ENCODE measurements around the gene SH3RF2.
"Not testable (repeated sequence)": the region's sequence is repeated elsewhere in the genome, so short reads cannot be mapped to it uniquely, and the experiment has no call there.

Gene SH3RF2

GRCh38 chr5:146101646-146102045 is 165.3 kb downstream of the SH3RF2 start:
- no peak for DNase-seq

DNA sequence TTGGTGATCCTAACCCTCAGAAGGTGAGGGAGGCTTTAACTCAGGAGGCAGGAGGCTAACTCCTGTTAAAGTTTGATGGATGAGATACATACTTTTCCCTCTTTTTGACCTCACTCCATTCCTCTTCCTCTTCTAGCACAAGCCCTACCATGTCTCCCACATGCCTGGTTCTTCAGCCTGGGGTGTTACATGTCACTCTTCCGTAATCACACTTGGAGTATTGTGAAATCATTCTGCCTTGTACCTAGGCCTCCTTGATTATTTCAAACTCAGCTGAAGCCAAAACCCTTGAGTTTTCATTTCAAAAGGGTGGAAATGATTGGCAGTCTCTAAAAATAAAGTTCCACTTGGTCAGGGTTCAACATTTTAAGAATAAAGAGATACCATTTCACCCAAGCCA is 167.2 kb downstream of the SH3RF2 start:
- DNase-seq, result no peak

DNA sequence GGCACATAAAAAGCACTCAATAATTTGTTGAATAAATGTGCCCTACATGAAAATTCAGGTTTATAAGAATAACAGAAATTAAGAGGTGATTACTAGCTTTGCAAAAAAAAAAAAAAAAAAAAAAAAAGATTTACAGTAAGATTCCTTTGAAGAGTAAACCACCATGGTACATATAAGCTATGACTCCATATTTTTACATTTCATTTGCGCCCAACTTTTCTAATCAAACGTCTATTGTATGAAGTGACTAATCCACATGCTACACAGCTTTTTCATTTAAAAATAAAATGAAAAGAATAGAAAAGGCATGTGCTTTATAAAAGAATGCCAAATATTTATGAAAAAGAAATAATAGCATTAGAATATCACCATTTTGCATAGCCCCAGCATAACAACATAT is 169.1 kb downstream of the SH3RF2 start, which contains the start of gene PLAC8L1:
TSS of gene PLAC8L1 (minus strand) at position 101 of the 400 bp plus-strand sequence. CDS start 1,266 bp downstream, outside the sequence.
- no peak for DNase-seq

DNA sequence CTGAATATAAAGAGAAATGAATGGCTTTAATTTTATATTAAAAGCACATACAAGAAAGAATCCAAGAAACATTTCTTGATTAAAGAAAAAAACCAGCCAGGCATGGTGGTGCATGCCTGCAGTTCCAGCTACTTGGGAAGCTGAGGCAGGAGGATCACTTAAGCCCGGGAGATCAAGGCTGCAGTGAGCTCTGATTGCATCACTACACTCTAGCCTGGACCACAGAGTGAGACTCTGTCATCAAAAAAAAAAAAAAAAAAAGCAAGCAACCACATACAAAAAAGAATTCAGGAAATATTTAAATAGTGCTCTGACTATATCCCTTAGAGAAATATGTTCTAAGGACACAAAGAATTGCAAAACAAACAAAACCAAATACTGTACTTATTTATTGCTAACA is 171.5 kb downstream of the SH3RF2 start:
- no peak for DNase-seq

DNA sequence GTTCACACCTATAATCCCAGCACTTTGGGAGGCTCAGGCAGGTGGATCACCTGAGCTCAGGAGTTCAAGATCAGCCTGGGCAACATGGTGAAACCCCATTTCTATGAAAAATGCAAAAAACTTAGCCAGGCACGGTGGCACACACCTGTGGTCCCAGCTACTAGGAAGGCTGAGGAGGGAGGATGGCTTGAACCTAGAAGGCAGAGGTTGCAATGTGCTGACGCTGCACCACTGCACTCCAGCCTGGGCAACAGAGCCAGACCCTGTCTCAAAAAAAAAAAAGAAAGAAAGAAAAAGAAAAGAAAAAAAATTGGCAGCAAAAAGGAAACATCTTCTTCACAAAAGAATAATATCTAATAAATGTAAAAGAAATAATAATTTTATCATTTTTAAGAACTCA is 172.5 kb downstream of the SH3RF2 start:
- not testable (repeated sequence) for DNase-seq

- no peak for DNase-seq
These were observed 173.0 kb downstream of the SH3RF2 start for GRCh38 chr5:146109379-146109778.

GRCh38 chr5:146111409-146111808 is 175.0 kb downstream of the SH3RF2 start:
- no peak for DNase-seq

DNA sequence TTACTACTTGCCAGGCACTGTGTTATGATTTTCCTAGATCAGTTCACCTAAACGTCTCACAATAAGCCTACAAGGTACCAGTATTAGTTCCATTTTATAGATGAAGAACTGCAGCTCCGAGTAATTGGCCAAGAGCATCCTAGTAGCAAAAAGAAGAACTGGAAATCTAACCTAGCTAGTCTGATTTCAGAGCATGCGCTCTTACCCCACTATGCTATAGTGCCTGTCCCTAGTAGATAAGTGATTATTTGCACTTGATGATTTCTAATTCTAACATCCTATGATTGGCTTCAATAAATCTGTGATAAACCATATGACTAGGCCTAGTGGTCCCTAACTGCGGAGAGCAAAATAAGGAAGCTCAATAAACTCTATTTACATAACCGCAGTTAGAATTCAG is 176.1 kb downstream of the SH3RF2 start:
- no peak for DNase-seq
